AG09319 (cell line): ENCODE data around the gene PEX14.

Experiments used
- DNase-seq: peaks from one replicate; pipeline ENCODE4 v3.0.0-alpha.2; 2010; ENCODE audit warnings: low read depth; ENCODE audit errors: extremely low read depth
- TF ChIP-seq, protein P1 (sequence below): IDR thresholded peaks from 2 replicates; pipeline ENCODE4 v1.5.1; 2011; ENCODE audit warnings: low read depth, mild to moderate bottlenecking, inconsistent platforms, low read length, moderate library complexity

The PEX14 gene

DNA sequence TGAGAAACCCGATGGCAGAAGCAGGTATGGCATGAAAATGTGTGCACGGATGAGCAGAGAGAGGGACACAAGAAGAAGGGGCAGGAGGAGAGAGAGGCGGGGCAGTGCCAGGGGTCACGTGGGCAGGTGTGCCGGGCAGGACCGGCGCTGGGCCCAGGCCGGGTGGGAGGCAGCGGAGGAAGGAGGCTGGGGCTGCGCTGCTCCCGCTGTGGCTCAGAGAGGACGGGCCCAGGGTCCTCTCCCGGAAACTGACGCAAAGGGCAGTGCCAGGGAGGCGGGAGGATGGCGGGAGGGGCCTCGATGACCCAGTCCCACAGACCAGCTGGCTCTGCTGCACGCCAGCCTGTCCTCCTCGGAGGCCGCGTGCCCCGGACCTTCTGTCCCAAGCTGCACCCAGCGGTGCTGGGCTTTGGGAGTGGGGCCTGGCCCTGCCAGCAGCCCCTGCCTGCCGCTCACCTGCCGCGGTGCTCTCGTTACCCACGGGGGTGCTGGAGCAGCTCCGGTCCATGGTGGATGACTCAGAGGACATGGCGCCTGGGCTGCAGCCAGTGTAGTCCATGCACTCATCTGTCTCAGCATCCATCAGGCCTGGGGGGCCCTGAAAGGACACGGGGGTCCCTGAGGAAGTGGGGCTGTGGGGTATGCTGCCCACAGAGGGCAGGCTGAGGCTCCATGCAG, 167.8 kb downstream of the PEX14 start:
- no peak for DNase-seq
- TF ChIP-seq, protein P1, sequence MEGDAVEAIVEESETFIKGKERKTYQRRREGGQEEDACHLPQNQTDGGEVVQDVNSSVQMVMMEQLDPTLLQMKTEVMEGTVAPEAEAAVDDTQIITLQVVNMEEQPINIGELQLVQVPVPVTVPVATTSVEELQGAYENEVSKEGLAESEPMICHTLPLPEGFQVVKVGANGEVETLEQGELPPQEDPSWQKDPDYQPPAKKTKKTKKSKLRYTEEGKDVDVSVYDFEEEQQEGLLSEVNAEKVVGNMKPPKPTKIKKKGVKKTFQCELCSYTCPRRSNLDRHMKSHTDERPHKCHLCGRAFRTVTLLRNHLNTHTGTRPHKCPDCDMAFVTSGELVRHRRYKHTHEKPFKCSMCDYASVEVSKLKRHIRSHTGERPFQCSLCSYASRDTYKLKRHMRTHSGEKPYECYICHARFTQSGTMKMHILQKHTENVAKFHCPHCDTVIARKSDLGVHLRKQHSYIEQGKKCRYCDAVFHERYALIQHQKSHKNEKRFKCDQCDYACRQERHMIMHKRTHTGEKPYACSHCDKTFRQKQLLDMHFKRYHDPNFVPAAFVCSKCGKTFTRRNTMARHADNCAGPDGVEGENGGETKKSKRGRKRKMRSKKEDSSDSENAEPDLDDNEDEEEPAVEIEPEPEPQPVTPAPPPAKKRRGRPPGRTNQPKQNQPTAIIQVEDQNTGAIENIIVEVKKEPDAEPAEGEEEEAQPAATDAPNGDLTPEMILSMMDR, result no peak

DNA sequence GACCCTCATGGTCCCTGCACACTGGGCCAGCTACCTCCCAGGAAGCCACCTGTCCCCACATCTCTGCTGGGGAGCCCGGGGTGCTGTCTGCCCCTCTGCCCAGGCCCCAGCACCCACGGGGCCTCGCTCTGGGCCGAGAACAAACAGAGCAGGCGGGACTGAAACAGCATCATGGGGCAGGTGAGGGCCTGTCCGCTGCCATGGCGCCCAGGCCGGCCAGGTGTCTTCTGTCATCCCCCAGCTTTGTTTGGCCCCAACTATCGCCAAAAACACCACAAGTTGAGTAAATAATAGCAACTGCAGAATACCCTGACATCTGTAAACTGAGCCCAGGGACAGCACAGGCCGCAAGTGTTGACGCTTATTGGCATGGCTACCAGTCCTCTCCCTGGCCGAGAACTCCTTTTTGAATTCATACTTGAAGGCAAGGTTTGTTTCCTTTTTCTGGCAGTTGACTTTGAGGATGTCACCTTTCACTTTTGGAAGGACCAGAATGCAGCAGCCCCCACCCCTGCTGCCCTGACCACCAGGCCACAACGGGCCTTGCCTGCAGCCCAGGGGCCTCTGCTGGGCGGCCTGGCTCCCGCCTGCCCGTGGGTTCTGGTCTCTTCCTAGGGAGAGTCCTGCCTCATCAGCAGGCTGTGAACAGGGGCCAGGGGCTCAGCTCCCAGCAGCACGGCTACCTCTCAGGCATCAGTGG, 169.0 kb downstream of the PEX14 start:
- DNase-seq, result no peak
- TF ChIP-seq, protein P1, result no peak

DNA sequence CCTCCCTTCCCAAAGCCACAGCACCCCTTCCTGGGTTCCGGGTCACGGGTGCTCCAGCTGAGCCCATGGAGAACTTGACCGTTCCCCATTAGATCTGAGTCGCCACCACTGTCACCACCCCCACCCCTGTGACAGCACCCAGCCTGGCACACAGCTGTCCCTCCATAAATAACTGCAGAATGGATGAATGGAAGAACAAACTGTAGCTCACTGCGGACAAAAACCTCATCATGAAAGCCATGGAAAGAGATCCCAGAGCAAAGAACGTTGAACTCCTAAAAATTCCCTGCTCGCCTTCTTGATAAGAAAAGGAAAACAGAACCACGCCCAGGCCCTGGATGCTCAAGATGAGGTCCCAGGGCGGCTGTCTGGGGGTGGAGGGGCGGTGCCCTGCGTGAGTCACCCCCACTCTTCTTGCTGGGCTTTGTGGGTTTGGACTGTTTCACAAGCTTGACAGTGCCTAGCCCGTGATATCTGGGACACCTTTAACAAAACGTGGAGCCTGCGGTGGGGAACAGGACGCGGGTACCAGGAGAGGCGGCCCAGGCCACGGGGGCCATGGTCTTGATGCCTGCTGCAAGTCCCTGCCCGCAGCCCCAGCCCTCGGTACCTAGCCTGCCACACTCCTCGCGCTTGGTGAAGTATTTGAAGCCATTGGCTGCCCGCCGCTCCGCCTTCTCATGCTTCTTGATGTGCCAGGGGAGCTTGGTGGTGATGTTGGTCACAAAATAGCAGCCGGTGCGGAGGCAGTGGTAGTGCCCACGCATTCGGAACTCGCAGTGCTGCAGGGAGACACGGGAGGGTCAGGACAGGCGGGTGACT, 169.8 kb downstream of the PEX14 start:
- DNase-seq, result no peak
- TF ChIP-seq, protein P1, result no peak

DNA sequence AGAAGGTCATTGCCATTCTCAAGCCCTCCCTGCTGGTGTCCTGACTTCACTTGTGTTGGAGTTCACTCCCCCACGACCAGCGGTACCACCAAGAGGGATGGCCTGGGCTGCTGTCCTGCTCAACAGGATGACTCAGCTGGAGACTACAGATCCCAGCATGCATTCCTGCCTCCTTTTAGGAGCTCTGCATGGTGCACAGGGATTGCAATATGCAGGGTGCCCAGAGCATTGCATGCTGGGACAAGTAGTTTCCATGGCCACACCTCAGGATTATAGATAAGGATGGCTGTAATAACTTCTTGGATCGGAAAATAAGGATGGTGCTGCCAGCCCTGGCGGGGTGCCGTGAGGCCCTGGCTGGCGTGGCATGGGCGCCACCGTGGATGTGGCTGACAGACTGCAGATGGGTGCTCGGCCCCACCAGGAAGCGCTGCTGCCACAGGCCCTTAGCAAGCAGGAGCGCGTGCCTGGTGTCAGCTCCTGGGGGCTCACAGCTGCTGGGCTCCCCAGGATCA, 171.7 kb downstream of the PEX14 start:
- TF ChIP-seq, protein P1, result no peak
- no peak for DNase-seq

DNA sequence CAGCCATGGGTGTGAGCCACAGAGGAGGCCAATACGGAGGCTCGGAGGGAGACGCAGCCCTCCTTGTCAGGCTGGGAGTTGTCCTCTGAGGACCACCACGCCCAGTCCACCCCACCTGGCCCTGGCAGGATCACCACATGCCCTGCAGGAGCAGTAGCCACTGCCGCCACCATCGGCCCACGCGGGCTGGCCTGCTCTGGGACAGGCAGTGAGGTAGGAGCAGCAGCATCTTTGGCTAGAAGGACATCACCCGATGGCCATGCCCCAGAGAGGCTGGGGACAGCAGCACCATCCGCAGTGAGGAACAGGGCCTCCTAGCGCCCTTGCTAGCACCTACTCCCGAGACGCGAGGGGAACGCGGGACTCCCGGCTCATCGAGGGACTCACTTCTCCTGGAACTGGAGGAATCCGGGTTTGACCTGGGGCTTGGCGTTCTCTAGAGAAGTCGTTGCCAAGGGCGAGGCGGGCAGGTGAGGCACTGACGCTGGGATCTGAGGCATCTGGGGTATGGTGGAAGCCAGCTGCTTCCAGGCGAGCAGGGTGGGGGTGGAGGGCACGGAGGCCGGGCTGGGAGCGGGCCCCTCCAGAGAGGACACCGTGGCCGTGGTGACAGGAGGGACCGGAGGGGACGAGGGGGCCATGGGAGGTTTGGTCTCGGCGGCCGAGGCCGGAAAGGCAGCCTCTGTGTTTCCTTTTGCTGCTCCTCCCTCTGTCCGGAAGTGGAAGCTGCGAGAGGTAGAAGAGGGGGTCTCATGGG, 172.8 kb downstream of the PEX14 start:
- no peak for DNase-seq
- TF ChIP-seq, protein P1, result no peak

DNA sequence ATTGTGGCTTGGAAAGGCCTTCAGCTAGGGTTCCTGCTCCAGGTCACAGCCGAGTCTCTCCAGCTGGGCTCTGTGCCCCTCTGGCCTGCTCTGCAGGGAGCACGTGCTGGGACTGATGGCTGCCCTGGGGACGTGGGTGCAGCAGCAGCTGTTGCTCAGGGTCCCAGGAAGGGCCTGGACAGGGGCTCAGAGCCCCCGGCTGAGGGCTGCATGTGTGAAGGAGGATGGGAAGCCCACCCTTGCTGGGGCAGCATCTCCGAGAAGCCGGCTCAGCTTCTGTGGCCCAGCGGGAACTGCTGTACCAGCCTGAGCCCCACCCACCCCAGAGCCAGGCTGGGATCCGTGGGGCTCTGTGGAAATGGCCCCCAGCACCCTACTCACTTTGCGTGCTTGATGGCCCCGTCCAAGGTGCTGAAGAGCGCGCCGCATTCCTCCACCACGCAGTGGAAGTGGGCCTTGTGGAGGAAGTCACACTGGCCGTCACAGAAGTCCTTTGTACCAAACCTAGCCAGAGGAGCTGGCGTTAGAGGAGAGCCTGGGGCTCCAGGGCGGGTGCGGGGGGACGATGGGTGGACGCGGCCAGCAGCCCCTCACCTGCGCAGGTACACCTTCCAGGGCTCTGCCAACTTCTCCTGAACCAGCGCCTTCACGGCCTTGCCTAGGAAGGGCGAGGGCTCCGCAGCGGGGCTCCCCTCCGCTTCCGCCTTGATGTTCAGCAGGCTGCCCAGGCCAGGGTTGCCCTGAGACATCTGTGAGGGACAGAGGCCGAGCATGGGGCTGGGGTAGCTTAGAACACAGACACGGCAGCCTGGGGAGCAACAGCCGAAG, 174.2 kb downstream of the PEX14 start:
- no peak for DNase-seq

More for the DNA sequence above, 174.2 kb downstream of the PEX14 start:
- TF ChIP-seq, protein P1, result no peak
